K562 (cell line): Measurements from ENCODE around the gene SCYL1. TPM values are rescaled to one million over a fixed set of nuclear protein-coding genes. Genes with fewer than 3 reads are reported as not detected.

Experiments
- ESRRA ChIP-seq: fragments of 450-650 bp; IDR thresholded peaks from 2 replicates; pipeline ENCODE4 v1.6.1; 2014; ENCODE audit warnings: low read depth, mild to moderate bottlenecking, moderate library complexity, borderline replicate concordance
- FOXK2 ChIP-seq, 2 experiments: fragments of 450-650 bp; IDR thresholded peaks in 1 of 2; conservative IDR thresholded peaks in 1 of 2; 2 replicates each; pipeline ENCODE4 v1.6.1; 2016; ENCODE audit warnings: low read depth in 2 of 2, mild to moderate bottlenecking in 1 of 2
- GATAD2B ChIP-seq: fragments of 450-650 bp; IDR thresholded peaks from 2 replicates; pipeline ENCODE4 v1.6.1; 2017; ENCODE audit warnings: mild to moderate bottlenecking, borderline replicate concordance
- HDAC1 ChIP-seq, 2 experiments: fragments of 450-650 bp; IDR thresholded peaks; 2 replicates each; pipeline ENCODE4 v1.6.1; 2016 to 2017; ENCODE audit warnings: inconsistent platforms in 1 of 2, mild to moderate bottlenecking in 1 of 2, moderate library complexity in 1 of 2
- HDAC8 ChIP-seq: fragments of 450-650 bp; IDR thresholded peaks from 2 replicates; pipeline ENCODE4 v1.6.1; 2016; ENCODE audit warnings: mild to moderate bottlenecking, missing genetic modification characterization, moderate library complexity, missing compliant biosample characterization
- LEF1 ChIP-seq: fragments of 450-650 bp; IDR thresholded peaks from 2 replicates; pipeline ENCODE4 v1.6.1; 2016; ENCODE audit warnings: mild to moderate bottlenecking
- NCOA1 ChIP-seq: fragments of 450-650 bp; IDR thresholded peaks from 2 replicates; pipeline ENCODE4 v1.6.1; 2016; ENCODE audit warnings: low read depth
- NEUROD1 ChIP-seq: fragments of 150-350 bp; IDR thresholded peaks from 2 replicates; pipeline ENCODE4 v1.6.1; 2014; ENCODE audit warnings: borderline replicate concordance, low read length, low read depth; ENCODE audit not compliant: partially characterized antibody
- NFRKB ChIP-seq: fragments of 450-650 bp; IDR thresholded peaks from 2 replicates; pipeline ENCODE4 v1.6.1; 2016; ENCODE audit warnings: low read depth
- PATZ1 ChIP-seq: fragments of 250-450 bp; sonication (Bioruptor Pico); IDR thresholded peaks from 2 replicates; pipeline ENCODE4 v1.5.0; 2020; ENCODE audit warnings: mild to moderate bottlenecking, borderline replicate concordance
- PBX2 ChIP-seq, 2 experiments: IDR thresholded peaks in 1 of 2; conservative IDR thresholded peaks in 1 of 2; 2 replicates each; pipeline ENCODE4 v1.6.1; 2016; ENCODE audit warnings: low read depth in 2 of 2, mild to moderate bottlenecking in 1 of 2, missing compliant biosample characterization in 1 of 2, missing genetic modification characterization in 1 of 2, moderate library complexity in 1 of 2
- RFX5 ChIP-seq: IDR thresholded peaks from 2 replicates; pipeline ENCODE4 v1.6.1; 2011; ENCODE audit warnings: low read depth, mild to moderate bottlenecking, improper control_type of control experiment, low read length
- SMAD1 ChIP-seq: fragments of 150-350 bp; IDR thresholded peaks from 2 replicates; pipeline ENCODE4 v1.6.1; 2014; ENCODE audit warnings: low read length, low read depth; ENCODE audit not compliant: partially characterized antibody
- SOX6 ChIP-seq: fragments of 450-650 bp; IDR thresholded peaks from 2 replicates; pipeline ENCODE4 v1.6.1; 2014; ENCODE audit warnings: mild to moderate bottlenecking
- polyA plus RNA-seq, 8 experiments: library from polyadenylated mRNA; depleted of rRNA in 4 of 8; stranded (reverse) in 5 of 8; unstranded in 3 of 8; fragments of >200 nt; fragmentation: Nextera tagmentation in 2 of 8; fragmentation: Illumina TruSeq in 1 of 8; extraction: Ambion mirVana in 2 of 8; extraction: Trizol in 1 of 8; gene quantifications; 2 replicates each; pipeline versions ENCODE4 v1.2.1 to v1.2.3, GENCODE V29; 2011 to 2014; ENCODE audit warnings: inconsistent platforms in 1 of 8, missing spikeins in 1 of 8
- total RNA-seq, 7 experiments: library from RNA; depleted of rRNA in 6 of 7; stranded (reverse); fragments of >200 nt in 6 of 7; fragmentation: Illumina TruSeq in 2 of 7; extraction: Trizol in 2 of 7; gene quantifications; 2 replicates each; pipeline versions ENCODE4 v1.2.1 to v1.2.3, GENCODE V29; 2011 to 2021; ENCODE audit warnings: low replicate concordance in 1 of 7
- TF ChIP-seq, protein P1 (sequence below): fragments of 450-650 bp; IDR thresholded peaks from 2 replicates; pipeline ENCODE4 v1.7.1; 2018; ENCODE audit warnings: mild to moderate bottlenecking, low read depth; ENCODE audit not compliant: partially characterized antibody
- TF ChIP-seq, protein P2 (sequence below), 2 experiments: fragments of 450-650 bp; IDR thresholded peaks; 2 replicates each; pipeline ENCODE4 v1.6.1; 2016

The SCYL1 gene
- total and polyA plus RNA-seq, 9 of the 15 experiments (the other 6 are each of a cell fraction or from before 2014, with no cell fraction given), result 1.9 to 145 (median 57.6) TPM

DNA sequence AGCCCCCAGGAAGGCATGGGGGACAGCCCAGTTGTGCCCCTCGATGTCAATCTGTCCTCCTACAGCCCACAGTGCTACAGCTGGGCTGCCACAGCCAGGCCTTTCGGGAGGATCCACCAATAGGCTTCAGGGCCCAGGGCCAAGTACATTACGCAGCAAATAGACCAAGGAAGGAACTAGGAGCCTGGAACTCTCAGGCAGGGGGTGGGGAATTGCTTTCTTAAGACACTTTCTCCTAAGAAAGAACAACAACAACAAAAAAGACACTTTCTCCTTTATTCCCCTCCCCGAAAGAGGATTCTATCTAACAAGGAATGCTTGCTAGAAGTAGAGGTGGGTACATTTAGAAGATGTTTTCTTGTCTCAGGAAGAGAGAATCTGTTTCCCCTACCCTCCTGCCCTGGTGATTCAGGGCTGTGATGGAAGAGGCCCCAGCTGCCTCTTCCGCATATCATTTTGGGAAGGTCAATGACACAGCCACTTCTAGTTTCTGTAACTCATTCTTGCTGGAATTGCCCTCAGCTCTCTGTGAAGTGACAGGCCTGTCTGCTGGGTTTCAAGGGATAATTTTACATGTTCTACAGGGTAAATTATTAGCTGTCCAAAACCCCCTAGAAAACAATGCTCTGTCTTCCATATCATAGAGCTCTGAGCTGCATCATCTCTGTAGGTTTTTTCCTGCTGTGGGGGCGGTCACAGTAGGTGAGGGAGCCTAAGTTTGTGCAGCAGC, 32.1 kb upstream of the SCYL1 start (continued):
- no peak for TF ChIP-seq PBX2 (CRISPR knock-in tag; IDR thresholded peaks at IDR 0.05; ENCODE audit: low read depth)
- TF ChIP-seq PBX2 (tag; conservative IDR thresholded peaks at IDR 0.05; ENCODE audit: low read depth), result 0 out of 2 replicates have a peak, but pooled peaks have one; percentile 29
- no peak for TF ChIP-seq RFX5
- TF ChIP-seq GATAD2B, result 0 out of 2 replicates have a peak, but pooled peaks have one; percentile 3
- TF ChIP-seq, protein P1, sequence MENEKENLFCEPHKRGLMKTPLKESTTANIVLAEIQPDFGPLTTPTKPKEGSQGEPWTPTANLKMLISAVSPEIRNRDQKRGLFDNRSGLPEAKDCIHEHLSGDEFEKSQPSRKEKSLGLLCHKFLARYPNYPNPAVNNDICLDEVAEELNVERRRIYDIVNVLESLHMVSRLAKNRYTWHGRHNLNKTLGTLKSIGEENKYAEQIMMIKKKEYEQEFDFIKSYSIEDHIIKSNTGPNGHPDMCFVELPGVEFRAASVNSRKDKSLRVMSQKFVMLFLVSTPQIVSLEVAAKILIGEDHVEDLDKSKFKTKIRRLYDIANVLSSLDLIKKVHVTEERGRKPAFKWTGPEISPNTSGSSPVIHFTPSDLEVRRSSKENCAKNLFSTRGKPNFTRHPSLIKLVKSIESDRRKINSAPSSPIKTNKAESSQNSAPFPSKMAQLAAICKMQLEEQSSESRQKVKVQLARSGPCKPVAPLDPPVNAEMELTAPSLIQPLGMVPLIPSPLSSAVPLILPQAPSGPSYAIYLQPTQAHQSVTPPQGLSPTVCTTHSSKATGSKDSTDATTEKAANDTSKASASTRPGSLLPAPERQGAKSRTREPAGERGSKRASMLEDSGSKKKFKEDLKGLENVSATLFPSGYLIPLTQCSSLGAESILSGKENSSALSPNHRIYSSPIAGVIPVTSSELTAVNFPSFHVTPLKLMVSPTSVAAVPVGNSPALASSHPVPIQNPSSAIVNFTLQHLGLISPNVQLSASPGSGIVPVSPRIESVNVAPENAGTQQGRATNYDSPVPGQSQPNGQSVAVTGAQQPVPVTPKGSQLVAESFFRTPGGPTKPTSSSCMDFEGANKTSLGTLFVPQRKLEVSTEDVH, result peak; percentile 60
- TF ChIP-seq ESRRA, result peak; percentile 54; the same call in 1 of the 2 replicates
- TF ChIP-seq NFRKB, result peak; percentile 83; the same call in 1 of the 2 replicates
- TF ChIP-seq SMAD1, result no peak
- peak; percentile 2 for TF ChIP-seq NEUROD1
- TF ChIP-seq HDAC8, result peak; percentile 38
- TF ChIP-seq, protein P2, sequence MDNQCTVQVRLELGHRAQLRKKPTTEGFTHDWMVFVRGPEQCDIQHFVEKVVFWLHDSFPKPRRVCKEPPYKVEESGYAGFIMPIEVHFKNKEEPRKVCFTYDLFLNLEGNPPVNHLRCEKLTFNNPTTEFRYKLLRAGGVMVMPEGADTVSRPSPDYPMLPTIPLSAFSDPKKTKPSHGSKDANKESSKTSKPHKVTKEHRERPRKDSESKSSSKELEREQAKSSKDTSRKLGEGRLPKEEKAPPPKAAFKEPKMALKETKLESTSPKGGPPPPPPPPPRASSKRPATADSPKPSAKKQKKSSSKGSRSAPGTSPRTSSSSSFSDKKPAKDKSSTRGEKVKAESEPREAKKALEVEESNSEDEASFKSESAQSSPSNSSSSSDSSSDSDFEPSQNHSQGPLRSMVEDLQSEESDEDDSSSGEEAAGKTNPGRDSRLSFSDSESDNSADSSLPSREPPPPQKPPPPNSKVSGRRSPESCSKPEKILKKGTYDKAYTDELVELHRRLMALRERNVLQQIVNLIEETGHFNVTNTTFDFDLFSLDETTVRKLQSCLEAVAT (IDR thresholded peaks at IDR 0.05), result peak; percentile 10 to 21; a peak in 3 of 4 replicates
- peak in 1 of 2 experiments; percentile 21; a peak in 1 of 4 replicates for TF ChIP-seq HDAC1 (IDR thresholded peaks at IDR 0.05)
- TF ChIP-seq FOXK2 (conservative IDR thresholded peaks at IDR 0.05 in 1 of 2, IDR thresholded peaks at IDR 0.05 in 1 of 2; ENCODE audit: low read depth in 2 of 2), result peak; percentile 46 to 97; a peak in 3 of 4 replicates
- TF ChIP-seq LEF1, result peak; percentile 88
- TF ChIP-seq PATZ1, result no peak
- peak; percentile 30; the same call in 1 of the 2 replicates for TF ChIP-seq NCOA1
- TF ChIP-seq SOX6, result peak; percentile 36; the same call in 1 of the 2 replicates
